Heart left ventricle (tissue), 13 donors: ENCODE measurements around the gene SLC35F5.

ENCODE experiments used
- POLR2A ChIP-seq, 2 donors: fragments of 450-650 bp; IDR thresholded peaks; one replicate each; pipeline ENCODE4 v1.6.1; 2017; ENCODE audit warnings: antibody characterized with exemption in 2 of 2, mild to moderate bottlenecking in 2 of 2, moderate library complexity in 2 of 2
- TF ChIP-seq, protein P1 (sequence below), 12 donors: fragments of 200-600 bp; sonication (generic) in 4 of 12; IDR thresholded peaks; one replicate each; pipeline versions ENCODE4 v1.5.0 to v1.8.0; 2018 to 2022; ENCODE audit warnings: antibody characterized with exemption in 12 of 12, mild to moderate bottlenecking in 5 of 12
- donor health status: ischemic (EF 13 %, LVEDD 7.1; RV severe dilation, severe dysfunction).
- donor health status: DM: no; HTN: yes; CAD: no.
- donor health status: DM: no; HTN: no; CAD: no.
- donor health status: ischemic (EF 25% LVEDD 6.9; RV normal size, moderate dysfunction).
- donor health status: ischemic (EF 25% LVEDD 5.7; RV mildly dilated, moderate dysfunction).
- donor health status: ischemic (EF 35%, LVEDD 5.7; RV mildly dilated, moderate dysfunction).
- donor health status: nonischemic (EF 11% LVEDD 7.7; RV severe dilation, severe dysfunction).
- donor health status: DM: yes; HTN: yes; CAD: no.
- donor health status: PGD.
- donor health status: ischemic (EF 29% LVEDD 5.4; RV normal size, mild dysfunction).
- donor health status: nonischemic (EF 23%, LVEDD 6.1; RV moderate dilation, normal function).

DNA sequence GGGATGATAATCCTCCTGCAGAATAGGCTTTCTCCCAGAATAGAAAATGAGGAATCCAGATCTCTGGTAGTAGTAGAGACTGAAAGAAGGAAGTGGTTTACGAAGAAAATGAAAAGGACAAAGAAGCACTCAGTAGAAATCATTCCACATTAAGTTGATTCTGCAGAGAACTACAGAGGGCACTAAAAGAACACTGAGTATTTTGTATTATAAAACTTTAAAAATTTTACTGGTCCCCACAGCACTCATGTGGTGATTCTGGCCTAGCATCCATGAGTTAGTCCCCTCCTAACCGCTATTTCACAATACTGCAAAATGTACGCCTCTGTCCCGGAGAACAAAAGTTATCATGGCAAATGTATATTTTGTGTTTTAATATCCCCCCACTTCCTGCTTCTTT is 42.9 kb upstream of the SLC35F5 start:
- TF ChIP-seq, protein P1, sequence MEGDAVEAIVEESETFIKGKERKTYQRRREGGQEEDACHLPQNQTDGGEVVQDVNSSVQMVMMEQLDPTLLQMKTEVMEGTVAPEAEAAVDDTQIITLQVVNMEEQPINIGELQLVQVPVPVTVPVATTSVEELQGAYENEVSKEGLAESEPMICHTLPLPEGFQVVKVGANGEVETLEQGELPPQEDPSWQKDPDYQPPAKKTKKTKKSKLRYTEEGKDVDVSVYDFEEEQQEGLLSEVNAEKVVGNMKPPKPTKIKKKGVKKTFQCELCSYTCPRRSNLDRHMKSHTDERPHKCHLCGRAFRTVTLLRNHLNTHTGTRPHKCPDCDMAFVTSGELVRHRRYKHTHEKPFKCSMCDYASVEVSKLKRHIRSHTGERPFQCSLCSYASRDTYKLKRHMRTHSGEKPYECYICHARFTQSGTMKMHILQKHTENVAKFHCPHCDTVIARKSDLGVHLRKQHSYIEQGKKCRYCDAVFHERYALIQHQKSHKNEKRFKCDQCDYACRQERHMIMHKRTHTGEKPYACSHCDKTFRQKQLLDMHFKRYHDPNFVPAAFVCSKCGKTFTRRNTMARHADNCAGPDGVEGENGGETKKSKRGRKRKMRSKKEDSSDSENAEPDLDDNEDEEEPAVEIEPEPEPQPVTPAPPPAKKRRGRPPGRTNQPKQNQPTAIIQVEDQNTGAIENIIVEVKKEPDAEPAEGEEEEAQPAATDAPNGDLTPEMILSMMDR (IDR thresholded peaks at IDR 0.05): no peak
- TF ChIP-seq POLR2A (IDR thresholded peaks at IDR 0.05): no peak
